Measurements from ENCODE around the gene BORCS5. TPM values are rescaled to one million over a fixed set of nuclear protein-coding genes. Genes with fewer than 3 reads are reported as not detected.

Gene BORCS5
- total and polyA plus RNA-seq, 2 of the 4 experiments (the other 2 are of a cell fraction): 14.4 to 18.3 TPM

- TF ChIP-seq ELK1 (IDR thresholded peaks at IDR 0.05; ENCODE audit: borderline replicate concordance, low read depth, low read length): no peak
Measured at GRCh38 chr12:12319451-12320183, 37.3 kb upstream of the BORCS5 start (continued).

- peaks cover 6% of the 10 kb centered on the region; the same call in 1 of the 2 replicates for H3K4me1 ChIP-seq (ENCODE audit: control insufficient read depth, insufficient read depth, low read length)
- ChIA-PET POLR2A (ENCODE audit: unreplicated experiment) (no interaction called here), CTCF (no interaction called here)
- no peaks in the 10 kb centered on the region for H3K79me1 ChIP-seq (ENCODE audit: low read depth in 1 of 2, low read length in 2 of 2)
- intact Hi-C loops (cut with micrococcal nuclease) (loop anchor here (10.0 kb wide), 1 partner anchor 148 kb away; no protein-coding TSS in a partner anchor), dilution Hi-C loops (cut with HindIII; ENCODE audit: low sequenced_read_pairs, unreplicated experiment) (no loop called here), in situ Hi-C loops (cut with MboI; ENCODE audit: low sequenced_read_pairs) (loop anchor here (10.0 kb wide), 1 partner anchor 738 kb away; no protein-coding TSS in a partner anchor)
- no peak overlapping the region for H4K91ac ChIP-seq (ENCODE audit: insufficient read depth, low read depth, low read length)
- no peak for DNase-seq
- TF ChIP-seq NFE2L2 (IDR thresholded peaks at IDR 0.05; ENCODE audit: low read depth, low read length) (no peak), BHLHE40 (IDR thresholded peaks at IDR 0.05; ENCODE audit: low read depth, low read length) (no peak), MXI1 (IDR thresholded peaks at IDR 0.05; ENCODE audit: borderline replicate concordance, low read depth, low read length) (no peak), POLR2A (IDR thresholded peaks at IDR 0.05; ENCODE audit: low read depth, low read length) (no peak), SMC3 (IDR thresholded peaks at IDR 0.05; ENCODE audit: low read depth, low read length) (no peak), RCOR1 (IDR thresholded peaks at IDR 0.05; ENCODE audit: insufficient replicate concordance, low read length) (no peak)
- no peak overlapping the region for H4K5ac ChIP-seq (ENCODE audit: low read depth, low read length)
- H3K14ac ChIP-seq (replicated peaks; ENCODE audit: low read depth, low read length): no peak overlapping the region
- no peaks in the 10 kb centered on the region for H4K20me1 ChIP-seq (ENCODE audit: insufficient read depth, low read length)
- no TSS peak for BruUV-seq (replicated peaks)
- H2BK20ac ChIP-seq (ENCODE audit: low read depth, low read length): no peak overlapping the region
- ATAC-seq (ENCODE audit: low read depth): no peak
- H2AK9ac ChIP-seq (replicated peaks; ENCODE audit: low read depth, low read length, poor library complexity): no peak overlapping the region
- H2BK120ac ChIP-seq (ENCODE audit: low read depth, low read length): no peak overlapping the region
- H2AK5ac ChIP-seq (ENCODE audit: low read depth, low read length): no peak overlapping the region
- H3K4ac ChIP-seq (ENCODE audit: low read depth, low read length): no peak overlapping the region
- H2BK5ac ChIP-seq (ENCODE audit: low read depth, low read length, poor library complexity, severe bottlenecking): no peak overlapping the region
- no peak overlapping the region for H3K18ac ChIP-seq (ENCODE audit: low read depth, low read length)
- no peak overlapping the region for H2BK15ac ChIP-seq (ENCODE audit: low read depth, low read length)
- H3K36me3 ChIP-seq (ENCODE audit: control insufficient read depth, insufficient read depth, low read length): no peaks in the 10 kb centered on the region
- no peaks in the 10 kb centered on the region for H3K9me3 ChIP-seq (ENCODE audit: control insufficient read depth, insufficient read depth, low read length)
- no peaks in the 10 kb centered on the region for H3K27me3 ChIP-seq (ENCODE audit: control insufficient read depth, insufficient read depth, low read length)
- no peak overlapping the region for H4K8ac ChIP-seq (ENCODE audit: low read depth in 2 of 2, low read length in 2 of 2)
- H3K27ac ChIP-seq (ENCODE audit: insufficient read depth, low read length): no peak overlapping the region
- H3K4me2 ChIP-seq (ENCODE audit: low read depth, low read length): peak overlapping the region; percentile 1; the same call in 1 of the 2 replicates
- no peak overlapping the region for H2AFZ ChIP-seq (replicated peaks; ENCODE audit: low read length, poor library complexity)
- H3K4me3 ChIP-seq (ENCODE audit: insufficient read depth, low read depth, low read length): no peak overlapping the region
- no peak overlapping the region for H3K56ac ChIP-seq (ENCODE audit: extremely low read depth, insufficient read depth, low read length)
- no peak overlapping the region for H3K23ac ChIP-seq (ENCODE audit: low read depth, low read length)
- no CpG with 5 or more reads among the region's 4 CpGs for WGBS, 2 experiments (ENCODE audit: extremely low coverage in 2 of 2, insufficient read length in 1 of 2)
- no peaks in the 10 kb centered on the region for H3K9me1 ChIP-seq (ENCODE audit: insufficient read depth, low read length)
- H3K9ac ChIP-seq (ENCODE audit: low read depth, low read length): no peak overlapping the region
Measured at GRCh38 chr12:12323118-12323517, 33.8 kb upstream of the BORCS5 start.

Measured in IMR-90 (cell line).